Stimulated activated CD4-positive, alpha-beta T cell treated with anti-CD3 and anti-CD28 coated beads, Interleukin-4, amount 100 ng/mL, for 1 hour (primary cell): ENCODE results near the gene ZSCAN18.

Source experiments
- DNase-seq: peaks from one replicate; pipeline ENCODE4 v3.0.0-alpha.2; 2020

The ZSCAN18 gene

GRCh38 chr19:58085348-58085875, 12.6 kb downstream of the ZSCAN18 start:
- DNase-seq: no peak

- DNase-seq: no peak
Measured at GRCh38 chr19:58084596-58085347, 13.3 kb downstream of the ZSCAN18 start.

GRCh38 chr19:58083021-58083420, 15.0 kb downstream of the ZSCAN18 start:
- DNase-seq: no peak

GRCh38 chr19:58079792-58080191, 18.2 kb downstream of the ZSCAN18 start:
- DNase-seq: no peak

GRCh38 chr19:58067240-58067912, 30.7 kb downstream of the ZSCAN18 start:
- DNase-seq: no peak

GRCh38 chr19:58063712-58064111, 34.3 kb downstream of the ZSCAN18 start:
- DNase-seq: no peak

- no peak for DNase-seq
Measured at GRCh38 chr19:58060231-58060630, 37.8 kb downstream of the ZSCAN18 start.

- DNase-seq: no peak
Measured at GRCh38 chr19:58059671-58060078, 38.4 kb downstream of the ZSCAN18 start.

- peak; percentile 69 for DNase-seq
Measured at GRCh38 chr19:58059003-58059670, 38.9 kb downstream of the ZSCAN18 start, which contains the start of gene ZNF135. TSS of gene ZNF135 (plus strand) at chr19:58059282. CDS start at chr19:58060003, 721 bp downstream.

GRCh38 chr19:58058467-58058866, 39.6 kb downstream of the ZSCAN18 start:
- no peak for DNase-seq

- no peak for DNase-seq
Measured at GRCh38 chr19:58056861-58057260, 41.2 kb downstream of the ZSCAN18 start.

GRCh38 chr19:58056261-58056660, 41.8 kb downstream of the ZSCAN18 start:
- DNase-seq: no peak

GRCh38 chr19:58054901-58055874, 42.8 kb downstream of the ZSCAN18 start:
- no peak for DNase-seq

- no peak for DNase-seq
Measured at GRCh38 chr19:58053480-58054156, 44.4 kb downstream of the ZSCAN18 start.

GRCh38 chr19:58052256-58052655, 45.8 kb downstream of the ZSCAN18 start:
- DNase-seq: no peak

GRCh38 chr19:58047672-58048071, 50.4 kb downstream of the ZSCAN18 start:
- no peak for DNase-seq

- DNase-seq: no peak
Measured at GRCh38 chr19:58046856-58047255, 51.2 kb downstream of the ZSCAN18 start.

GRCh38 chr19:58045411-58046050, 52.5 kb downstream of the ZSCAN18 start:
- no peak for DNase-seq

GRCh38 chr19:58044886-58045285, 53.1 kb downstream of the ZSCAN18 start:
- DNase-seq: no peak

- DNase-seq: no peak
Measured at GRCh38 chr19:58044391-58044790, 53.6 kb downstream of the ZSCAN18 start.
